GM12878 (cell line): Measurements from ENCODE around the gene OPN4.

Source experiments
- BACH1 ChIP-seq: fragments of 450-650 bp; IDR thresholded peaks from 2 replicates; pipeline ENCODE4 v1.6.1; 2017; ENCODE audit warnings: mild to moderate bottlenecking, borderline replicate concordance
- EP300 ChIP-seq, 2 experiments: fragments of 150-350 bp in 1 of 2; IDR thresholded peaks; 2 replicates each; pipeline ENCODE4 v1.6.1; 2011 to 2012; ENCODE audit warnings: low read depth in 2 of 2, low read length in 2 of 2, borderline replicate concordance in 1 of 2, improper control_type of control experiment in 1 of 2, inconsistent platforms in 1 of 2; ENCODE audit not compliant: control insufficient read depth in 1 of 2
- PAX5 ChIP-seq: IDR thresholded peaks from 2 replicates; pipeline ENCODE4 v1.6.1; 2011; ENCODE audit warnings: low read depth, low read length, borderline replicate concordance
- POLR2A ChIP-seq: IDR thresholded peaks from 2 replicates; pipeline ENCODE4 v1.6.1; 2011; ENCODE audit warnings: low read depth, mild to moderate bottlenecking, low read length
- TCF3 ChIP-seq: IDR thresholded peaks from 2 replicates; pipeline ENCODE4 v1.6.1; 2012; ENCODE audit warnings: low read depth, mild to moderate bottlenecking, low read length, borderline replicate concordance; ENCODE audit not compliant: insufficient read depth
- TF ChIP-seq, protein P1 (sequence below): IDR thresholded peaks from 2 replicates; pipeline ENCODE4 v1.6.1; 2012; ENCODE audit warnings: low read depth, low read length, improper control_type of control experiment
- TF ChIP-seq, protein P2 (sequence below): IDR thresholded peaks from 2 replicates; pipeline ENCODE4 v1.6.1; 2011; ENCODE audit warnings: low read depth, low read length, improper control_type of control experiment, borderline replicate concordance

GRCh38 chr10:86655173-86655540, 810 bp downstream of the OPN4 start:
- TF ChIP-seq, protein P1, sequence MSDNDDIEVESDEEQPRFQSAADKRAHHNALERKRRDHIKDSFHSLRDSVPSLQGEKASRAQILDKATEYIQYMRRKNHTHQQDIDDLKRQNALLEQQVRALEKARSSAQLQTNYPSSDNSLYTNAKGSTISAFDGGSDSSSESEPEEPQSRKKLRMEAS = no peak
- TF ChIP-seq TCF3 = no peak
- TF ChIP-seq, protein P2, sequence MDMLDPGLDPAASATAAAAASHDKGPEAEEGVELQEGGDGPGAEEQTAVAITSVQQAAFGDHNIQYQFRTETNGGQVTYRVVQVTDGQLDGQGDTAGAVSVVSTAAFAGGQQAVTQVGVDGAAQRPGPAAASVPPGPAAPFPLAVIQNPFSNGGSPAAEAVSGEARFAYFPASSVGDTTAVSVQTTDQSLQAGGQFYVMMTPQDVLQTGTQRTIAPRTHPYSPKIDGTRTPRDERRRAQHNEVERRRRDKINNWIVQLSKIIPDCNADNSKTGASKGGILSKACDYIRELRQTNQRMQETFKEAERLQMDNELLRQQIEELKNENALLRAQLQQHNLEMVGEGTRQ = no peak
- TF ChIP-seq BACH1 = no peak
- no peak for TF ChIP-seq POLR2A
- TF ChIP-seq PAX5 = no peak
- TF ChIP-seq EP300 (IDR thresholded peaks at IDR 0.05; ENCODE audit: borderline replicate concordance in 1 of 2, control insufficient read depth in 1 of 2, low read depth in 2 of 2, low read length in 2 of 2) = no peak
